ENCODE results near the gene C3orf20. TPM values are rescaled to one million over a fixed set of nuclear protein-coding genes. Genes with fewer than 3 reads are reported as not detected.

The C3orf20 gene
- total and polyA plus RNA-seq, 4 experiments from 2014 or later: 0.38 to 0.44 TPM; not detected in 2

DNA sequence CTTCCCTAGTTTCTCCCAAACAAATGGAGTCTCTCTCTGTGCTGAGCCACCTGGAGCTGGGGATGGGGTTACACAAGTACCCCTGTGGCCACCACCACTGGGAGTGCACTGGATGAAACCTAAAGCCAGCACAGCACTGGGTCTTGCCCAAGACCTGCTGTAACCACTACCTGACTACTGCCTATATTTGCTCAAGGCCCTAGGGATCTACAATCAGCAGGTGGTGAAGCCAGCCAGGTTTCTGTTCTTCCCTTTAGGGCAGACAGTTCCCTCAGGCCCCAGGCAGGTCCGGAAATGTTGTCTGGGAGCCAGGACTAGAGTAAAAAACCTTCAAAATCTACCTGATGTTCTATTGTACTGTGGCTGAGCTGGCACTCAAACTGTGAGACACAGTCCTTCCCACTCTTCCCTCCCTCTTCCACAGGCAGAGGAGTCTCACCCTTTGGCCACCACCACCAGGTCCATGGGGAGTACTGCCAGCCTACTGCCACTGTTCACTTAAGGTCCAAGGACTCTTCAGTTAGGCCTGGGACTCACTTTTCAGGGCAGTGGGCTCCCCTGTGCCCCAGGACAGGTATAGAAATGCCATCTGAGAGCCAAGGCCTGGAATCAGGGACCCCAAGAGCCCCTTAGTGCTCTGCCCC is 23.8 kb downstream of the C3orf20 start:
- CTCF ChIA-PET (ENCODE audit: partially characterized antibody): no interaction called here
- intact Hi-C loops (cut with micrococcal nuclease): no loop called here
- H3K27ac ChIP-seq (ENCODE audit: low read depth, low read length): no peak overlapping the region

DNA sequence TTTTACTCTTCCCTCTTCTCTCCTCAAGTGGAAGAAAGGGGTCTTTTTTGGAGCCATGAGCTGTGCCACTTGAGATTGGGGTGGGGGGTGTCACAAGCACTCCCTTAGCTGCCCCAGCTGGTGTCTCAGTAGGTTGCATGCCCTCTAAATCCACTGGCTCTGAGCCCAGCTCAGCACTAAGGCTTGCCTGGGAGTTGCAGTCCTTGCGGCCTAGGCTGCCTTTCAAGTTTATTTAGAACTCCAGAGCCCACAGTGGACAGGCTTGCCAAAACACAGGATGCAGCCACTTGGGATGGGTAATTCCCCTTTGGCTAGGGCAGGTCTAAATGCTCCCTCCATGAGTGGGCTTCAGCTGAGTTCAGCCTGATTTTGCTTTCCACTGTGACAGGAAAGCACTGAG is 24.7 kb downstream of the C3orf20 start:
- Histone ChIP-seq H3K36me3 (ENCODE audit: insufficient read depth, low read length) (no peaks in the 10 kb centered on the region), H3K4me3 (ENCODE audit: low read length in 2 of 2) (no peak overlapping the region), H3K9me3 (ENCODE audit: control insufficient read depth in 1 of 2, low read length in 2 of 2) (no peaks in the 10 kb centered on the region), H3K4me1 (ENCODE audit: insufficient read depth, low read length) (no peaks in the 10 kb centered on the region), H3K27ac (ENCODE audit: low read depth, low read length) (no peak overlapping the region), H3K27me3 (ENCODE audit: insufficient read depth, low read length) (no peaks in the 10 kb centered on the region)
- H3K9me3 Mint-ChIP-seq: peaks cover 0 to 4% (median 0%) of the 10 kb centered on the region in 8 donors
- ChIA-PET CTCF (ENCODE audit: partially characterized antibody) (no interaction called here), POLR2A (ENCODE audit: partially characterized antibody) (no interaction called here)
- H3K4me1 Mint-ChIP-seq: no peaks in the 10 kb centered on the region
- H3K27me3 Mint-ChIP-seq: no peaks in the 10 kb centered on the region
- no peak for DNase-seq
- no peak overlapping the region for H3K27ac Mint-ChIP-seq
- peaks cover 4 to 31% of the 10 kb centered on the region in 2 donors for H3K36me3 Mint-ChIP-seq
- intact Hi-C loops (cut with micrococcal nuclease): no loop called here
- H3K4me3 Mint-ChIP-seq: no peak overlapping the region

More for the DNA sequence above, 23.8 kb downstream of the C3orf20 start:
- Mint-ChIP-seq H3K27ac (no peak overlapping the region), H3K9me3 (peaks cover 0 to 4% (median 3%) of the 10 kb centered on the region in 8 donors), H3K27me3 (no peaks in the 10 kb centered on the region), H3K4me1 (no peaks in the 10 kb centered on the region), H3K4me3 (no peak overlapping the region), H3K36me3 (peaks cover 4 to 24% of the 10 kb centered on the region in 2 donors)
- H3K36me3 ChIP-seq (ENCODE audit: insufficient read depth, low read length): no peaks in the 10 kb centered on the region
- POLR2A ChIA-PET (ENCODE audit: partially characterized antibody): no interaction called here
- H3K4me1 ChIP-seq (ENCODE audit: insufficient read depth, low read length): no peaks in the 10 kb centered on the region
- no peak for DNase-seq
- H3K27me3 ChIP-seq (ENCODE audit: insufficient read depth, low read length): no peaks in the 10 kb centered on the region
- no peaks in the 10 kb centered on the region for H3K9me3 ChIP-seq (ENCODE audit: control insufficient read depth in 1 of 2, low read length in 2 of 2)
- no peak overlapping the region for H3K4me3 ChIP-seq (ENCODE audit: low read length in 2 of 2)

GRCh38 chr3:14700891-14701290 is 25.9 kb downstream of the C3orf20 start:
- Histone ChIP-seq H3K4me3 (ENCODE audit: low read length in 2 of 2) (no peak overlapping the region), H3K9me3 (ENCODE audit: control insufficient read depth in 1 of 2, low read length in 2 of 2) (no peaks in the 10 kb centered on the region), H3K27me3 (ENCODE audit: insufficient read depth, low read length) (no peaks in the 10 kb centered on the region), H3K27ac (ENCODE audit: low read depth, low read length) (no peak overlapping the region), H3K4me1 (ENCODE audit: insufficient read depth, low read length) (no peaks in the 10 kb centered on the region), H3K36me3 (ENCODE audit: insufficient read depth, low read length) (no peaks in the 10 kb centered on the region)
- no peaks in the 10 kb centered on the region for H3K4me1 Mint-ChIP-seq
- H3K27ac Mint-ChIP-seq: no peak overlapping the region
- POLR2A ChIA-PET (ENCODE audit: partially characterized antibody): no interaction called here
- peaks cover 4 to 31% of the 10 kb centered on the region in 2 donors for H3K36me3 Mint-ChIP-seq
- CTCF ChIA-PET (ENCODE audit: partially characterized antibody): no interaction called here
- intact Hi-C loops (cut with micrococcal nuclease): no loop called here
- H3K27me3 Mint-ChIP-seq: no peaks in the 10 kb centered on the region
- no peak overlapping the region for H3K4me3 Mint-ChIP-seq
- no peak for DNase-seq
- peaks cover 0 to 4% (median 0%) of the 10 kb centered on the region in 8 donors for H3K9me3 Mint-ChIP-seq

GRCh38 chr3:14701676-14702075 is 26.7 kb downstream of the C3orf20 start:
- no peaks in the 10 kb centered on the region for H3K36me3 ChIP-seq (ENCODE audit: insufficient read depth, low read length)
- Mint-ChIP-seq H3K27me3 (no peaks in the 10 kb centered on the region), H3K27ac (no peak overlapping the region), H3K36me3 (peaks cover 4 to 33% of the 10 kb centered on the region in 2 donors), H3K4me1 (no peaks in the 10 kb centered on the region), H3K4me3 (no peak overlapping the region), H3K9me3 (peaks cover 0 to 4% (median 0%) of the 10 kb centered on the region in 8 donors)
- H3K9me3 ChIP-seq (ENCODE audit: control insufficient read depth in 1 of 2, low read length in 2 of 2): no peaks in the 10 kb centered on the region
- DNase-seq: no peak
- no peaks in the 10 kb centered on the region for H3K27me3 ChIP-seq (ENCODE audit: insufficient read depth, low read length)
- ChIA-PET CTCF (ENCODE audit: partially characterized antibody) (no interaction called here), POLR2A (ENCODE audit: partially characterized antibody) (no interaction called here)
- no peak overlapping the region for H3K27ac ChIP-seq (ENCODE audit: low read depth, low read length)
- H3K4me1 ChIP-seq (ENCODE audit: insufficient read depth, low read length): no peaks in the 10 kb centered on the region
- H3K4me3 ChIP-seq (ENCODE audit: low read length in 2 of 2): no peak overlapping the region
- intact Hi-C loops (cut with micrococcal nuclease): no loop called here

GRCh38 chr3:14703128-14703750 is 28.3 kb downstream of the C3orf20 start:
- intact Hi-C loops (cut with micrococcal nuclease): no loop called here
- no peaks in the 10 kb centered on the region for H3K9me3 ChIP-seq (ENCODE audit: control insufficient read depth in 1 of 2, low read length in 2 of 2)
- no peaks in the 10 kb centered on the region for H3K36me3 ChIP-seq (ENCODE audit: insufficient read depth, low read length)
- H3K4me1 Mint-ChIP-seq: no peaks in the 10 kb centered on the region
- POLR2A ChIA-PET (ENCODE audit: partially characterized antibody): no interaction called here
- no peak overlapping the region for H3K4me3 Mint-ChIP-seq
- no peaks in the 10 kb centered on the region for H3K4me1 ChIP-seq (ENCODE audit: insufficient read depth, low read length)
- peaks cover 5 to 27% of the 10 kb centered on the region in 2 donors for H3K36me3 Mint-ChIP-seq
- H3K27me3 ChIP-seq (ENCODE audit: insufficient read depth, low read length): no peaks in the 10 kb centered on the region
- no peaks in the 10 kb centered on the region for H3K27me3 Mint-ChIP-seq
- H3K9me3 Mint-ChIP-seq: peaks cover 0 to 1% (median 0%) of the 10 kb centered on the region in 8 donors
- CTCF ChIA-PET (ENCODE audit: partially characterized antibody): no interaction called here
- H3K27ac ChIP-seq (ENCODE audit: low read depth, low read length): no peak overlapping the region
- no peak overlapping the region for H3K27ac Mint-ChIP-seq
- no peak overlapping the region for H3K4me3 ChIP-seq (ENCODE audit: low read length in 2 of 2)
- DNase-seq: no peak

- Histone ChIP-seq H3K4me3 (ENCODE audit: low read length in 2 of 2) (no peak overlapping the region), H3K9me3 (ENCODE audit: control insufficient read depth in 1 of 2, low read length in 2 of 2) (no peaks in the 10 kb centered on the region), H3K27me3 (ENCODE audit: insufficient read depth, low read length) (no peaks in the 10 kb centered on the region), H3K36me3 (ENCODE audit: insufficient read depth, low read length) (no peaks in the 10 kb centered on the region), H3K27ac (ENCODE audit: low read depth, low read length) (no peak overlapping the region), H3K4me1 (ENCODE audit: insufficient read depth, low read length) (no peaks in the 10 kb centered on the region)
- Mint-ChIP-seq H3K9me3 (peaks cover 0 to 4% (median 0%) of the 10 kb centered on the region in 8 donors), H3K4me3 (no peak overlapping the region), H3K27me3 (no peaks in the 10 kb centered on the region), H3K27ac (peak overlapping the region in 1 of 7 donors; percentile 25), H3K4me1 (no peaks in the 10 kb centered on the region), H3K36me3 (peaks cover 7 to 27% of the 10 kb centered on the region in 2 donors)
- CTCF ChIA-PET (ENCODE audit: partially characterized antibody): no interaction called here
- POLR2A ChIA-PET (ENCODE audit: partially characterized antibody): no interaction called here
- intact Hi-C loops (cut with micrococcal nuclease): no loop called here
- no peak for DNase-seq
Observed at GRCh38 chr3:14703791-14704190, 28.9 kb downstream of the C3orf20 start.

GRCh38 chr3:14706096-14706495 is 31.2 kb downstream of the C3orf20 start:
- intact Hi-C loops (cut with micrococcal nuclease): no loop called here
- no peaks in the 10 kb centered on the region for H3K4me1 Mint-ChIP-seq
- Histone ChIP-seq H3K4me1 (ENCODE audit: insufficient read depth, low read length) (no peaks in the 10 kb centered on the region), H3K27ac (ENCODE audit: low read depth, low read length) (no peak overlapping the region), H3K36me3 (ENCODE audit: insufficient read depth, low read length) (no peaks in the 10 kb centered on the region), H3K27me3 (ENCODE audit: insufficient read depth, low read length) (no peaks in the 10 kb centered on the region), H3K9me3 (ENCODE audit: control insufficient read depth in 1 of 2, low read length in 2 of 2) (no peaks in the 10 kb centered on the region), H3K4me3 (ENCODE audit: low read length in 2 of 2) (no peak overlapping the region)
- DNase-seq: no peak
- H3K4me3 Mint-ChIP-seq: no peak overlapping the region
- CTCF ChIA-PET (ENCODE audit: partially characterized antibody): no interaction called here
- H3K27me3 Mint-ChIP-seq: no peaks in the 10 kb centered on the region
- peaks cover 0 to 10% (median 4%) of the 10 kb centered on the region in 8 donors for H3K9me3 Mint-ChIP-seq
- POLR2A ChIA-PET (ENCODE audit: partially characterized antibody): no interaction called here
- no peak overlapping the region for H3K27ac Mint-ChIP-seq
- peaks cover 16 to 33% of the 10 kb centered on the region in 2 donors for H3K36me3 Mint-ChIP-seq
